Ovary (tissue), 9 donors: Measurements from ENCODE around the gene SORT1. TPM values are rescaled to one million over a fixed set of nuclear protein-coding genes. Genes with fewer than 3 reads are reported as not detected.
"Not testable (repeated sequence)": the region's sequence is repeated elsewhere in the genome, so short reads cannot be mapped to it uniquely, and the experiment has no call there.

Experiments
- DNase-seq, 5 donors: peaks; one replicate each; pipeline ENCODE4 v3.0.0-alpha.2; 2019 to 2020
- H3K27ac ChIP-seq, 2 donors: fragments of 200-600 bp; one replicate each; pipeline versions ENCODE4 v1.5.1 to v1.8.0; 2019 to 2022
- H3K27me3 ChIP-seq: fragments of 200-600 bp; one replicate; pipeline ENCODE4 v1.8.0; 2022
- H3K36me3 ChIP-seq: fragments of 200-600 bp; sonication (generic); one replicate; pipeline ENCODE4 v1.5.1; 2019
- H3K4me1 ChIP-seq: one replicate; pipeline ENCODE4 v1.8.1; 2013; ENCODE audit warnings: mild to moderate bottlenecking, moderate library complexity; ENCODE audit not compliant: insufficient read depth
- H3K4me3 ChIP-seq: fragments of 200-600 bp; sonication (generic); one replicate; pipeline ENCODE4 v1.5.1; 2017
- H3K9me3 ChIP-seq, 2 donors: fragments of 200-600 bp in 1 of 2; sonication (generic) in 1 of 2; one replicate each; pipeline versions ENCODE4 v1.5.1 to v1.8.1; 2013 to 2019; ENCODE audit warnings: mild to moderate bottlenecking in 1 of 2, moderate library complexity in 1 of 2
- EP300 ChIP-seq: sonication (generic); formaldehyde crosslinking; IDR thresholded peaks from one replicate; pipeline ENCODE4 v1.6.1; 2017; ENCODE audit warnings: antibody characterized with exemption
- POLR2A ChIP-seq: fragments of 450-650 bp; IDR thresholded peaks from one replicate; pipeline ENCODE4 v1.6.1; 2017; ENCODE audit warnings: antibody characterized with exemption, mild to moderate bottlenecking, moderate library complexity
- WGBS, 3 donors: extraction: QIAGEN DNeasy Blood & Tissue Kit in 1 of 3; methylation state at CpG; one replicate each; pipeline versions ENCODE4 v1.1.5 to v1.1.7; 2013 to 2017; 5-methylcytosine and 5-hydroxymethylcytosine counted together
- intact Hi-C, 4 donors: fragments of 100-400 bp; cut with DNase I; formaldehyde crosslinking; loops; one replicate each; pipeline versions ENCODE4 v1.11.0 to v1.15.1; 2022 to 2023
- polyA plus RNA-seq, 2 donors: library from polyadenylated mRNA; stranded (reverse); fragments of 200-250 nt in 1 of 2; fragments of 350-450 nt in 1 of 2; fragmentation: Illumina TruSeq in 1 of 2; extraction: RNeasy Lipid Tissue Mini Kit (QIAGEN cat#74804) in 1 of 2; gene quantifications; one replicate each; pipeline ENCODE4 v1.2.3, GENCODE V29; 2013 to 2014
- total RNA-seq, 7 donors: library from RNA; depleted of rRNA in 2 of 7; stranded (reverse); fragments of >200 nt in 2 of 7; fragmentation: NEBNext Ultra II Directional in 3 of 7; extraction: Animal tissue kit (Norgen Biotek cat#: 25700) in 3 of 7; gene quantifications; one replicate each; pipeline versions ENCODE4 v1.1.0 to v1.2.4, GENCODE V29; 2016 to 2023
- TF ChIP-seq, protein P1 (sequence below), 3 donors: fragments of 450-650 bp in 2 of 3; fragments of 200-600 bp in 1 of 3; IDR thresholded peaks; one replicate each; pipeline versions ENCODE4 v1.5.1 to v1.8.0; 2016 to 2022; ENCODE audit warnings: antibody characterized with exemption in 3 of 3, mild to moderate bottlenecking in 1 of 3
- donor health status: DM: no; HTN: no; CAD: no; lungs with moderate emphysema.
- donor health status: DM: no; HTN: no; CAD: no.
- donor health status: Bipolar disorder and iron deficiency.
- donor health status: DM: yes; HTN: yes; CAD: no.
- donor health status: DM: no; HTN: no; CAD: no.
- donor health status: DM: yes; HTN: yes; CAD: no.

The SORT1 gene
- total and polyA plus RNA-seq, 9 donors, result 4.3 to 37.0 (median 16.0) TPM

DNA sequence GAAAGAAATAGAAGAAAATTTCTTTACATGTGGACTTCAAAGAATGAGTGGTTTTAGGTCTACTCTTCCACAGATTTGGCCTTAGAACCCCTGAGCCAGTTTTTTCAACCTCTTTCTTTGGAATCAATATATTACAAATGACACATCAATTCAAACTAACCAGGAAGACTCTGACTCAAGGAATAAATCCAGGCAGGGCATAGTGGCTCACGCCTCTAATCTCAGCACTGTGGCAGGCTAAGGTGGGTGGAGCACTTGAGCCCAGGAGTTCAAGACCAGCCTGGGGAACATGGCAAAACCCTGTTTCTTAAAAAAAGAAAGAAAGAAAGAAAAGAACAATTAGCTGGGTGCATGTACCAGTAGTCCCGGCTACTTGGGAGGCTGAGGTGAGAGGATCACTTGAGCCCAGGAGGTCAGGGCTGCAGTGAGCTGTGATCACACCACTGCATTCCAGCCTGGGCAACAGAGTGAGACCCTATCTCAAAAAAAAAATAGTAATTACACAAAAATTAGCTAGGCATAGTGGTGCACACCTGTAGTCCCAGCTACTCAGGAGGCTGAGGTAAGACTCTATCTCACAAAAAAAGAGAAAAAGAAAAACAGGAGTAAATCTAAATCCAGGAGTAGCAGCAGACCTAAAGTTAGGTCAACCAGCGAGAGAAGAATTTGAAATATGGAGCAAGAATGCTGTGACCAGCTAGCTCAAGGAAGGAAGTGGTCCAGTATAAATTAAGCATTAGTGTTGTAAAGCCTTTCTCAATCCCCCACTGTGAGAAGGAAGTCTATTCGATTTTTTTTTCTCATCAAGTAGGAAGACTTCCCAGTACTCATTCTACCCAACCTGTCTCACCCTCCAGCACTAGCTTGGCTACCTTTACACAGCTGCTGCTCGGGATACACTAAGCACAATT is 1.9 kb downstream of the SORT1 start:
- Histone ChIP-seq H3K27ac (no peak overlapping the region), H3K4me3 (no peak overlapping the region), H3K9me3 (no peaks in the 10 kb centered on the region), H3K4me1 (peaks cover 4% of the 10 kb centered on the region), H3K36me3 (no peaks in the 10 kb centered on the region), H3K27me3 (no peaks in the 10 kb centered on the region)
- WGBS, 3 donors, result 63 to 70% (median 65%) methylated on average over 5 of the region's 5 CpGs
- no peak for DNase-seq
- no peak for TF ChIP-seq POLR2A
- TF ChIP-seq, protein P1, sequence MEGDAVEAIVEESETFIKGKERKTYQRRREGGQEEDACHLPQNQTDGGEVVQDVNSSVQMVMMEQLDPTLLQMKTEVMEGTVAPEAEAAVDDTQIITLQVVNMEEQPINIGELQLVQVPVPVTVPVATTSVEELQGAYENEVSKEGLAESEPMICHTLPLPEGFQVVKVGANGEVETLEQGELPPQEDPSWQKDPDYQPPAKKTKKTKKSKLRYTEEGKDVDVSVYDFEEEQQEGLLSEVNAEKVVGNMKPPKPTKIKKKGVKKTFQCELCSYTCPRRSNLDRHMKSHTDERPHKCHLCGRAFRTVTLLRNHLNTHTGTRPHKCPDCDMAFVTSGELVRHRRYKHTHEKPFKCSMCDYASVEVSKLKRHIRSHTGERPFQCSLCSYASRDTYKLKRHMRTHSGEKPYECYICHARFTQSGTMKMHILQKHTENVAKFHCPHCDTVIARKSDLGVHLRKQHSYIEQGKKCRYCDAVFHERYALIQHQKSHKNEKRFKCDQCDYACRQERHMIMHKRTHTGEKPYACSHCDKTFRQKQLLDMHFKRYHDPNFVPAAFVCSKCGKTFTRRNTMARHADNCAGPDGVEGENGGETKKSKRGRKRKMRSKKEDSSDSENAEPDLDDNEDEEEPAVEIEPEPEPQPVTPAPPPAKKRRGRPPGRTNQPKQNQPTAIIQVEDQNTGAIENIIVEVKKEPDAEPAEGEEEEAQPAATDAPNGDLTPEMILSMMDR (IDR thresholded peaks at IDR 0.05), result no peak
- TF ChIP-seq EP300, result no peak
- intact Hi-C loops, result loop anchor here in 3 of 4 donors (5.0 kb wide), 4 partner anchors 114 to 134 kb away; partner anchors contain the start of gene PSRC1 (in 1 of the 3)

DNA sequence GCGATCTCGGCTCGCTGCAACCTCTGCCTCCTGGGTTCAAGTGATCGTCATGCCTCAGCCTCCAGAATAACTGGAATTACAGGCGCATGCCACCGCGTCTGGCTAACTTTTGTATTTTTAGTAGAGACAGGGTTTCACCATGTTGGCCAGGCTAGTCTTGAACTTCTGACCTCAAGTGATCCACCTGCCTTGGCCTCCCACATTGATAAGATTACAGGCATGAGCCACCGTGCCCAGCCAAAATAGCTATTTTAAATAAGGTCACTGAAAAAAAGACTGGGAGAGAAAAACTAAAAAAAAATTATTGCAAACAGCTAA is 2.5 kb downstream of the SORT1 start:
- not testable (repeated sequence) for H3K4me3 ChIP-seq, H3K9me3 ChIP-seq, H3K4me1 ChIP-seq, DNase-seq, H3K27me3 ChIP-seq, H3K27ac ChIP-seq, H3K36me3 ChIP-seq
- WGBS, 3 donors, result 68 to 77% (median 69%) methylated on average over 8 of the region's 8 CpGs
- intact Hi-C loops, result loop anchor here in 3 of 4 donors (5.0 kb wide), 4 partner anchors 113 to 133 kb away; partner anchors contain the start of gene PSRC1 (in 1 of the 3)

DNA sequence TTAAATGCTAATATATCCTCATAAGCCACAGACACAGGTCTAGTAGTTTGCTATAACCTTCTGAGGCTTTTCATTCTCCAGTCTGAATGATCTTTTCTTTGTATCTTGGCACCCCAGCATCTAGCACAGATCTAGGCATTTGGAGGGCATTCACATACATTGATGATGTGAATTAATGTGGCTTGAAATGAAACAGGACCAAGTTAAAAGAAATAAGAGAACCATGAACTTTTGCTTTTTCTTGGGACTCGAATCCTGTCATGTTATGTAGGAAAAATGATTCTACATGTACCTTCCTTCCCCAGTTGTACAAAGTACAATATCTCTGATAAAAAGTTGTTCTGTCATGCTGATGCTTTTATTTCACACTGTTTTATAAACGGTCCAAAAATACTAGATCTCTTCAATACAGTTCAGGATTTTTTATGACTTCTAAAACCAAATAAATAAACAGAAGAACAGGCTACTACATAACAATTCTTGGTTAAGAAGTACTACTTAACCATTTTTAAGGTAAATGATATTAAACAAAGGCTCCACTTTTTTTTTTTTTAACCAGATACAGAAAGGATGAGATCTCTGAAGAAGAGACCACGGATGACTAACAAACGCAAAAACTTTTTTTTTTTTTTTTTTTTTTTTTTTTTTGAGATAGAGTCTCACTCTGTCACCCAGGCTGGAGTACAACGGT is 3.0 kb downstream of the SORT1 start:
- TF ChIP-seq, protein P1 (IDR thresholded peaks at IDR 0.05), result no peak
- TF ChIP-seq EP300, result no peak
- TF ChIP-seq POLR2A, result no peak
- no peaks in the 10 kb centered on the region for H3K36me3 ChIP-seq
- H3K27me3 ChIP-seq, result no peaks in the 10 kb centered on the region
- no peak overlapping the region for H3K27ac ChIP-seq
- H3K4me1 ChIP-seq, result peaks cover 4% of the 10 kb centered on the region
- DNase-seq, result no peak
- H3K4me3 ChIP-seq, result no peak overlapping the region
- WGBS, 3 donors, result 72 to 77% (median 77%) methylated on average over 5 of the region's 5 CpGs
- intact Hi-C loops, result loop anchor here in 3 of 4 donors (5.0 kb wide), 4 partner anchors 112 to 132 kb away; partner anchors contain the start of gene PSRC1 (in 1 of the 3)
- no peaks in the 10 kb centered on the region for H3K9me3 ChIP-seq

DNA sequence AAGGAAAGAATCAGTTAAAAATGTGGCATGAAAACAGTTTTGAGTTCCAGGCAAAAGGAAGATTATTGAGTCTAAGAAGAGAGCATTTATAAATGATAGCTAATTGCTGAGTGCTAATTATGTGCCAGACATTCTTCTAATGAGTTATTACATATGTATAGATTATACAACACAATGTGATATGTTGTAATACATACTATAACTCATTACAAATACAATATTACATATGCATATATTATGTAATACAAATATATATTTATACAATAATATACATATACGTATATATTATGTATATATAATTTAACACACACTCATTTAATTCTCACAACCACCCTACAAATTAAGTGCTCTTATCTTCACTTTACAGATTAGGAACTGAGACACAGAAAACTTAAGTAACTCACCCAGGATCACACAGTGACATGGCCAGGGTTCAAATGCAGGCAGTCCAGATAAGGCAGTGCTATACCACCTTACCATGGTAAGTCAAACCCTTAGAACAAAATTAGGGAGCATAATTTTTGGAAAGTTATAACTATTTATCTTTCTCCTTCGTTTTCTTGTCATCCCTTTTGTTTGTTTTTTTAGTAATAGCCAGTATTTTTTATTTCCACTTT is 4.0 kb downstream of the SORT1 start:
- intact Hi-C loops, result no loop called here
- no peak for DNase-seq
- Histone ChIP-seq H3K27me3 (no peaks in the 10 kb centered on the region), H3K27ac (no peak overlapping the region), H3K36me3 (no peaks in the 10 kb centered on the region), H3K4me3 (no peak overlapping the region), H3K4me1 (peaks cover 4% of the 10 kb centered on the region), H3K9me3 (no peaks in the 10 kb centered on the region)
- 56 to 64% (median 56%) methylated on average over 2 of the region's 2 CpGs for WGBS, 3 donors
- TF ChIP-seq POLR2A (no peak), EP300 (no peak)
- TF ChIP-seq, protein P1 (IDR thresholded peaks at IDR 0.05), result no peak
